Rectal smooth muscle tissue (tissue), 1 donor: ENCODE measurements around the gene KLK10.

Source experiments
- H3K27ac ChIP-seq: one replicate; pipeline ENCODE4 v1.7.0; 2013; ENCODE audit warnings: low read depth, low read length, inconsistent platforms
- H3K27me3 ChIP-seq: one replicate; pipeline ENCODE4 v1.7.0; 2013; ENCODE audit warnings: low read length; ENCODE audit not compliant: control insufficient read depth, insufficient read depth
- H3K36me3 ChIP-seq: one replicate; pipeline ENCODE4 v1.7.0; 2013; ENCODE audit warnings: low read length; ENCODE audit not compliant: control insufficient read depth, insufficient read depth
- H3K4me1 ChIP-seq: one replicate; pipeline ENCODE4 v1.7.0; 2013; ENCODE audit warnings: low read length; ENCODE audit not compliant: control insufficient read depth, insufficient read depth
- H3K4me3 ChIP-seq: one replicate; pipeline ENCODE4 v1.7.0; 2013; ENCODE audit warnings: low read length
- H3K9ac ChIP-seq: one replicate; pipeline ENCODE4 v1.7.0; 2013; ENCODE audit warnings: low read length

Gene KLK10

GRCh38 chr19:51040151-51040550 is 20.6 kb upstream of the KLK10 start:
- H3K27ac ChIP-seq: no peak overlapping the region
- no peak overlapping the region for H3K4me3 ChIP-seq
- no peaks in the 10 kb centered on the region for H3K27me3 ChIP-seq
- no peaks in the 10 kb centered on the region for H3K4me1 ChIP-seq
- no peak overlapping the region for H3K9ac ChIP-seq
- H3K36me3 ChIP-seq: no peaks in the 10 kb centered on the region

- H3K4me3 ChIP-seq: no peak overlapping the region
- no peaks in the 10 kb centered on the region for H3K4me1 ChIP-seq
- H3K36me3 ChIP-seq: no peaks in the 10 kb centered on the region
- H3K9ac ChIP-seq: no peak overlapping the region
- H3K27ac ChIP-seq: no peak overlapping the region
- no peaks in the 10 kb centered on the region for H3K27me3 ChIP-seq
Observed at GRCh38 chr19:51036519-51036918, 17.0 kb upstream of the KLK10 start.

- Histone ChIP-seq H3K27me3 (peaks cover 3% of the 10 kb centered on the region), H3K4me1 (no peaks in the 10 kb centered on the region), H3K4me3 (no peak within 1 kb of the TSS), H3K36me3 (no peaks in the 10 kb centered on the region), H3K27ac (no peak within 1 kb of the TSS), H3K9ac (no peak within 1 kb of the TSS)
Observed at GRCh38 chr19:51034704-51035103, 15.2 kb upstream of the KLK10 start, which contains the start of gene KLK12. Gene KLK12, minus strand, starts transcription at chr19:51035002. Its CDS starts 381 bp downstream, at chr19:51034621.

- Histone ChIP-seq H3K9ac (no peak overlapping the region), H3K27me3 (peaks cover 3% of the 10 kb centered on the region), H3K4me1 (no peaks in the 10 kb centered on the region), H3K4me3 (no peak overlapping the region), H3K36me3 (no peaks in the 10 kb centered on the region), H3K27ac (no peak overlapping the region)
Observed at GRCh38 chr19:51031880-51032225, 12.3 kb upstream of the KLK10 start.

- Histone ChIP-seq H3K9ac (no peak overlapping the region), H3K36me3 (no peaks in the 10 kb centered on the region), H3K27ac (no peak overlapping the region), H3K4me3 (no peak overlapping the region), H3K27me3 (peaks cover 3% of the 10 kb centered on the region), H3K4me1 (no peaks in the 10 kb centered on the region)
Observed at GRCh38 chr19:51031220-51031879, 11.8 kb upstream of the KLK10 start.

- Histone ChIP-seq H3K27me3 (peaks cover 3% of the 10 kb centered on the region), H3K4me3 (no peak overlapping the region), H3K9ac (no peak overlapping the region), H3K36me3 (no peaks in the 10 kb centered on the region), H3K27ac (no peak overlapping the region), H3K4me1 (no peaks in the 10 kb centered on the region)
Observed at GRCh38 chr19:51030631-51031030, 11.1 kb upstream of the KLK10 start.

GRCh38 chr19:51029718-51030117 is 10.2 kb upstream of the KLK10 start:
- Histone ChIP-seq H3K4me3 (no peak overlapping the region), H3K4me1 (no peaks in the 10 kb centered on the region), H3K36me3 (no peaks in the 10 kb centered on the region), H3K9ac (no peak overlapping the region), H3K27ac (no peak overlapping the region), H3K27me3 (peaks cover 3% of the 10 kb centered on the region)

GRCh38 chr19:51027873-51028272 is 8.4 kb upstream of the KLK10 start:
- Histone ChIP-seq H3K4me1 (no peaks in the 10 kb centered on the region), H3K9ac (no peak overlapping the region), H3K27me3 (peaks cover 3% of the 10 kb centered on the region), H3K27ac (no peak overlapping the region), H3K4me3 (no peak overlapping the region), H3K36me3 (no peaks in the 10 kb centered on the region)

- Histone ChIP-seq H3K36me3 (no peaks in the 10 kb centered on the region), H3K27me3 (peaks cover 3% of the 10 kb centered on the region), H3K4me3 (no peak overlapping the region), H3K9ac (no peak overlapping the region), H3K4me1 (no peaks in the 10 kb centered on the region), H3K27ac (no peak overlapping the region)
Observed at GRCh38 chr19:51027126-51027806, 7.8 kb upstream of the KLK10 start.

- Histone ChIP-seq H3K36me3 (no peaks in the 10 kb centered on the region), H3K27ac (no peak within 1 kb of the TSS), H3K4me3 (no peak within 1 kb of the TSS), H3K4me1 (no peaks in the 10 kb centered on the region), H3K27me3 (peaks cover 3% of the 10 kb centered on the region), H3K9ac (no peak within 1 kb of the TSS)
Observed at GRCh38 chr19:51026554-51026831, 7.0 kb upstream of the KLK10 start, which contains the start of gene KLK11. Gene KLK11, minus strand, starts transcription at chr19:51026616. Its CDS starts 985 bp downstream, at chr19:51025631.

GRCh38 chr19:51025809-51026553 is 6.5 kb upstream of the KLK10 start:
- H3K27ac ChIP-seq: no peak overlapping the region
- peaks cover 3% of the 10 kb centered on the region for H3K27me3 ChIP-seq

GRCh38 chr19:51025401-51025800 is 5.9 kb upstream of the KLK10 start:
- Histone ChIP-seq H3K36me3 (no peaks in the 10 kb centered on the region), H3K9ac (no peak overlapping the region), H3K4me1 (no peaks in the 10 kb centered on the region), H3K27ac (no peak overlapping the region), H3K4me3 (no peak overlapping the region), H3K27me3 (no peaks in the 10 kb centered on the region)

More at GRCh38 chr19:51025809-51026553, 6.5 kb upstream of the KLK10 start:
- no peaks in the 10 kb centered on the region for H3K36me3 ChIP-seq
- no peak overlapping the region for H3K9ac ChIP-seq
- no peak overlapping the region for H3K4me3 ChIP-seq
- H3K4me1 ChIP-seq: no peaks in the 10 kb centered on the region
